Measurements from ENCODE around the gene OTC.

The OTC gene

GRCh38 chrX:38352362-38352761 is at the start of gene OTC:
OTC (plus strand) TSS chrX:38352604; CDS start chrX:38352697, 93 bp downstream.
- DNase-seq: no peak

- DNase-seq: no peak
These were observed 48.4 kb upstream of the OTC start for GRCh38 chrX:38304010-38304409.

DNA sequence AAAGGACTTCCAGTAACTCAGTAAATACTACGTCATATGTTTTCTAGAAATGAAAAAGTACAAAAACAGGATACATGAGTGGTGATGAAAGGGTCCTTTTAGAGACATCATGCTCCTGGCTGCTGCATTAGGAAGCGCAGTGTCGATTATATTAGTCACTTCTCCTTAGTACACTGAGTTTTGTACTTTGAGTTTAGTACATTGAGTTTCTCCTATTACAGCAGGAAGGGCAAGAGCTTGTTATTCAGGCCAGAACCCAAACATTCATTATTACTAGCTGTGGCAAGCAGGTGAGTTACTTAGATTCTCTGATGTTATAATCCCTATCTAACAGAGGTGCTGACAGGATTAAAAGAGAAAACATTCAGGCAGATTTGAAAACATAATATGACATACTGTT is 46.4 kb upstream of the OTC start:
- no peak for DNase-seq

- DNase-seq: no peak
These were observed 40.7 kb upstream of the OTC start for GRCh38 chrX:38311743-38312142.

- no peak for DNase-seq
These were observed 40.0 kb upstream of the OTC start for GRCh38 chrX:38312436-38312835.

DNA sequence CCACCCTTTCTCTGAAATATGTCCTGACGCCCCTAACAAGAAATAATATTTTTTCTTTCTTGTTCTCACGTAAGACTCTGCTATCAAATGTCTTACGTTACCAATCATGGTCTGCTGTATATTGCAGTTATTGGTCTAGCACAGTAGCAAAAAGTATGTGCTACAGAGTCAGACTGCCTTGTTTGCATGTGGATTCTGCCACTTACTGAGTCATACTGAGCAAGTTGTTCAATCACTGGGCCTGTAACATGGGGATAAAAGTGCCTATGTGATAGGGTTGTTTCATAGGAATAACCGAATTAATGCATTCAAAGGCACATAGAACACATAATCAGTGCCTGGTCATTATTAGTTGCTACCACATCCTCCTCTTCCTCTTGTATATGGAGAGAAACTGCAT is 39.2 kb upstream of the OTC start:
- DNase-seq: no peak

DNA sequence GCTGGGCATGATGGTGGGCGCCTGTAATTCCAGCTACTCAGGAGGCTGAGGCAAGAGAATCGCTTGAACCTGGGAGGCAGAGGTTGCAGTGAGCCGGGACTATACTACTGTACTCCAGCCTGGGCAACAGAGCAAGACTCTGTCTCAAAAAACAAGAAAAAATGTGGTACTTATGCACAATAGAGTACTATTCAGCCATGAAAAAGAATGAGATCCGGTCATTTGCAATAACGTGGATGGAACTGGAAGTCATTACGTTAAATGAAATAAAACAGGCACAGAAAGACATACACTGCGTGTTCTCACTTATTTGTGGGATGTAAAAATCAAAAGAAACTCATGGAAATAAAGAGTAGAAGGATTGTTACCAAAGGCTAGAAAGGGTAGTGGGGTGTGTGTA is 37.2 kb upstream of the OTC start:
- DNase-seq: no peak

- no peak for DNase-seq
These were observed 34.2 kb upstream of the OTC start for GRCh38 chrX:38318196-38318595.

DNA sequence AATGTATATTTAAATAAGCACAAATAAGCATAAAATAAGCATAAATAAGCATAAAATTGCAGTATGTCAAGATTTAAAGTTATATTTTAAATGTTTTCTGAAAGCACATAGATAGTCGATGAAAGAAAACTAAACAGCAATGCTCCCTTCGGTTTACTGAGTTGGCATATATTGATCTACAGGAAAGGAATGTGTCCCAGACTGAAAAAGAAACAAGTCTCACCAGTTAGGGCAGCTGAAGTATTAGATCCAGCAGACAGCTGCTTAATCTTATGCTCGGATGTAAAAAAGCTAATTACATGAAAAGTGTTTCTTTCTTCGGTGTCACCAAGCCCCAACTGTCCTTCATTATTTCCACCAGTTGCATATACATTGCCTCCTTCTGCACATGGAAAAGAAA is 33.8 kb upstream of the OTC start:
- no peak for DNase-seq

- DNase-seq: no peak
These were observed 31.6 kb upstream of the OTC start for GRCh38 chrX:38320819-38321218.

DNA sequence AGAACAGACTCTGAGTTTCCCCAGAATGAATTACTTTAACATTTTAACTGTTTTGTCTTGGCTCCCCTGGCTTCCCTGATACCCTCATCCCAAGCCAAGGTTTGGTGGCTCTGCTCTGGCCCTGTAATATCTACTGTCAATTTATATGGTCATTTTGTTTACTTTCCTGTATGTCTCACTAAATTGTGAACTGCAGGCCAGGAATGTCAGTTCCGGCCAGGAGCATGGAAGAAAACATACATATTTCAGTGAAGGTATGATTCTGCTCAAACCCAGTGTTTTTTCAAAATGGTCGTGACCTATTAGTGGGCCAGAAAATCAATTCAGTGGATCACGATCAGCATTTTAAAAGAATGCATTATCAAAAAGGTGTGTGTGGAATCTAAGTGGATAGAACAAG is 26.3 kb upstream of the OTC start:
- DNase-seq: no peak

GRCh38 chrX:38327007-38327774 is 25.2 kb upstream of the OTC start, which contains the start of gene RPGR:
RPGR (minus strand) TSS chrX:38327509; CDS start chrX:38327367, 142 bp downstream.
- DNase-seq: peak; percentile 95

GRCh38 chrX:38327775-38328081 is 24.7 kb upstream of the OTC start:
- no peak for DNase-seq

GRCh38 chrX:38332505-38332904 is 19.9 kb upstream of the OTC start:
- DNase-seq: no peak

DNA sequence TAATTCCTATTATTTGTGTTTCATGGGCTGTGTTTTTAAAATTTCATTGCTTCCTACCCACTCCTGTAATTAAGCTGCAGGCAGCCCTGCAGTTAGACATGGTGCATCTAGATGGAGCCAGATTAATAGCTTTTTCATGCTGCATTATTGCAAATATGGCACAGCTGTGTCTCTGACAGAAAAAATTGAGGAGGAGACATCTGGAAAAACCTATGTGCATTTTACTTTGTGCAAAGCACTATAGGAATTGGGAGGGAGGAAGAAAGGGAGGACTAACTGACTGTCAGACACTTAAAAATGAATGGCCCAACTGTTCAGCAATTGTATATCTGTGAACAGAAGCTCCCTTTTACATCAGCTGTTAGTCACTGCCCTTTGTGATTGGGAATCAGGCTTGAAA is 17.0 kb upstream of the OTC start:
- DNase-seq: no peak

DNA sequence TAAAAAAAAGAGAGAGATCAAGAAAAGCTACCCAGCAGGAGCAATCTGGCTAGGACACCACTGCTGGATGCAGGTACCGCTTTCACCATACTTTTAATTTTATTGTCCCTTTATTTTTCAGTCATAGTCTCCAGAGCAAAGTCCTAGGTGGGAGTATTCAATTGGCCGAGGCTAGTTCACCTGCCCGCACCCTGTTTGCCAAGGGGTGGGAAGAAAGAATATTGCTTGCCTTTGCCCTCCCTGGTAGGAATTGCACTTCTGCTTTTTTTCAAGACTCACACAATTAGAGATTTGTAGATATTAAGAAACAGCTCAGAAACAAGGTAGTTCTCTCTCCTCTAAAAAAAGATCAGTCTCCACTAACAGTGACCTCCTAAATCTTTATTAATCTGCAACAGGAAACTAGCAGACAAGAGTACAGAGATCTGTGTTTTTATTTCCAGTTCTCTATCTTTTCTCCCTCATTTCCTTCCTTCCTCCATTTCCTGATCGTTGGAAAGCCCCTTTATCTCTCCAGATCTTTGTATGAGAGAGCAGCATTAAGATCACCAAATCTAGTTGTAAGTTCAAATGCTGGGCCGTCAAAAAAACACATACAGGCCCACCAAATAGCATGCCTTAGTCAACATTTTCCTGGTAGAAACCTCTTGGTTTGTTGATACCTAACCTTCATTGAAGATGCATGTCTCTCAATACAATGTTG is 15.7 kb upstream of the OTC start:
- no peak for DNase-seq

GRCh38 chrX:38341442-38341841 is 11.0 kb upstream of the OTC start:
- DNase-seq: no peak

DNA sequence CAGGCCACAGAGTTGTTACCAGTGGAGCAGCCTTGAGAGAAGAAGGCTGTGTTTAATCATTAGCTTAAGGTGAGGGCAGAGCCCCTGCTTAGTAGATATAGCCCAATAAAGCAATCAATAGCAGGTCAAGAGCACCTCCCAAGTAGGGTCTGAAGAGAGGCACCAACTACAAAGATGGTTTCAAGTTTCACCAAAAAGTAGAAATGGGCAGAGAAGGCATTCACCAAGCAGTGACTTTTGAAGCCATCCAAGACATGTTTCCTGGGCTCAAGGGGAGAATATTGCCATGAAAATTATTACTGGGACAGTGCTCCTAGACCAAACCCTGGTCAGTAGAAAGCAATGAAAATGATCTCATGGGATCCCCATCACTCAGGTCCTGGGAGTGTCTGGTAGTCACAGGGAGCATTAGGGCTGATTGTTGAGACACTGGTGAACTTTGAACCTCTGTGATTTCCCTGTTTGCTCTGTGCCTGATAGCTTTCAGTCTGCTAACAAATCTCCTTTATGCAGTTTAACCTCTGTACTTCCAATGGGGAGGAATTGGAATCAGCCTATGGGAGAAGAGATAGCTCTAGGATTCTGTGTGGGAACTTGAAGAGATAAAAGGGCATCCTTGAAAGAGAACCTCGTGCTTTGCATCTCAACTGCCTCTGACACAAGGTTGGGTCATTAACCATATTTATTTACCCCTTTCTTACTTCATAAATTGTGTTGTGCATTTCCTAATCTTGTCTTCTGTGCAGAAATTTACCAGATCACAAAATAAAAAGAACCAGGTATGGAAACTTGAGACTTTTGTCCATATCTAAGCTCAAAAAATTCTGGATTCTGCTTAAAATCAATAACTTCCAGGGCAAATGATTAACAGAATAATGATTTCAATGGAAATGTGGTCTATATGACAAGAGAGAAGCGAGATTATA is 9.3 kb upstream of the OTC start:
- no peak for DNase-seq

DNA sequence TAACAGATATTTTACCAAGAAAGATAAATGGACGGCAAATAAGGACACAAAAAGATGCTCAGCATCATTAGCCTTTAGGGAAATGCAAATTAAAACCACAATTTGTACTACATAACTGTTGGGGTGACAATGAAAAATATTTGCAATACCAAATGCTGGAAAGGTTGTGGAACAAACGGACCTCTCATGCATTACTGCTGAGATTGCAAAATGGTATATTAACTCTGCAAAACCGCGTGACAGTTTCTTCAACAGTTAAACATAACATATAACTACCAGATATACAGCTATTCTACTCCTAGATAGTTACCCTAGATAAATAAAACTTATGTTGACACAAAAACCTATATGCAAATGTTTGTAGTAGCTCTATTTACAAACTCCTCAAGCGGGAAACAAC is 6.3 kb upstream of the OTC start:
- DNase-seq: no peak

GRCh38 chrX:38347136-38347535 is 5.3 kb upstream of the OTC start:
- no peak for DNase-seq

DNA sequence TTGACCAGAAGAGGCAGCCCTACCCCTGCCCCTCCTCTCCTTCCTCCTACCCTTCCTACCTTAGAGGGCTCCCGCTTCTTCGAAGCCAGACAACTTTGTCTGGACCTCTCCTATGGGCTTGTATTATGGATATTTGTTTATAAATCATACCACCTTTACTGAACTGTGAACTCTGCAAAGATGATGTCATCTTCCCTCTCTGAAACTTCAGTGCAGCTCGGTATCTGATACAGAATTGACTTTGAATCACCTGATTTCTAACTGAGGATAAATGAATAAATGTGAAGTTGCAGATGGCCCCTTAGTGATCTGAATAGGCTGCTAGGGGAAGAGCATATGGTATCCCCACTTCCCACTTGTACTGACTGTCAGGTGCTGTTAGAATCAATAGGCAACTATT is 1.1 kb upstream of the OTC start:
- DNase-seq: no peak

DNA sequence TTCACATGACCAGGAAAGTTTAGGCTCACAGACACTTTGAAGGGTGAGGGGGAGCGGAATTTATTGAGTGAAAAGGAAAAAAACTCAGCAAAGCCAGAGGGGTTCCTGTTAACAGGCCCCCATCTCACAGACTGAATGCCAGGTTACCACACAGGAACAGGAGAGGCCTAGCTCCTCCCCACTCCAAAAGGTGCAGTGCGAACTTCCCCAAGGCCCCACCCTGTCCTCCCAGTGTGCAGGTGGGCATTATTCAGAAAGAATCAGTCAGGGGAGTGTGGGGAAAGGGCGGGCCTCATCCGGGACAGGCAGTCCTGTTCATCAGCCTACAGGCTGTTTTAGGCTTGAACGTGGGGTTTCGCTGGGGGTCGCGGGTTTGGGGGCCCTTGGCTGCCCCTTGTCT is 4.0 kb downstream of the OTC start:
- DNase-seq: no peak
